Measurements from ENCODE around the gene PHOSPHO1.

DNA sequence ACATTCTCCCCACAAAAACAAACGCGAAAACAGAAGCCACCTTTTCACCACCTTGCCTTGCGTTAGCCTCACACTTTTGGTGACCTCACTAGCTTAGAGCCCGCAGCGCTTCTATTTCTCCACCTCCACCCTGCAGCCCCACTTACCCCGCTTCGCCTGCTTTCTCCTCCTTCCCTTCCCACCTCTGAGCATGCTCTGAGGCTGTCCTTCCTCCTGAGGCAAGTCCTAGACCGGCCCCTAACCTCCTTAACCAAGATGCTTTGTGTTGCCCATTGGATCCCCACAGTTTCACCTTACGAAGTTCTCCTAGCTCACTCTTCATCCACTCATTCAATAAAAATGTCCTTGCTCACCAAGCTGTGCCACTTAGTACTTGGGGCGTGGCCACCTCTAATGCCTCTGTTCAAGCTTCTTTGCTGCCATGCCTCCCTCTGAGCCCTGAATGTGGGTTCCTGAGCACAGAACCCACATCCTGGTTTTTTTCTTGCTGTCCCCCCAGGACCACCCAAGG lies 21.5 kb downstream of the PHOSPHO1 start:
- no peak for TF ChIP-seq CTCF (IDR thresholded peaks at IDR 0.05)
- no peak for TF ChIP-seq POLR2A (IDR thresholded peaks at IDR 0.05)

Measured in thyroid gland (tissue), 4 donors.